ENCODE data around the gene LEF1. TPM values are rescaled to one million over a fixed set of nuclear protein-coding genes. Genes with fewer than 3 reads are reported as not detected.

The LEF1 gene
- total RNA-seq, 1 donor from 2014 or later = 1.1 TPM

GRCh38 chr4:108116423-108117168 lies 52.1 kb downstream of the LEF1 start:
- TF ChIP-seq CTCF (IDR thresholded peaks at IDR 0.05) = no peak
- Mint-ChIP-seq H3K4me1 (peaks cover 24% of the 10 kb centered on the region), H3K27me3 (peaks cover 3% of the 10 kb centered on the region), H3K27ac (no peak overlapping the region), H3K9me3 (no peaks in the 10 kb centered on the region), H3K36me3 (ENCODE audit: low read depth) (no peaks in the 10 kb centered on the region), H3K4me3 (no peak overlapping the region)
- ChIA-PET CTCF (no interaction called here), POLR2A (no interaction called here)
- intact Hi-C loops (cut with micrococcal nuclease) = loop anchor here (5.0 kb wide), 1 partner anchor 51 kb away; the partner anchor contains the start of gene LEF1
- DNase-seq (no peak), ATAC-seq (ENCODE audit: low read depth) (no peak)

- no peak for TF ChIP-seq CTCF (IDR thresholded peaks at IDR 0.05)
- Mint-ChIP-seq H3K4me3 (no peak overlapping the region), H3K36me3 (ENCODE audit: low read depth) (no peaks in the 10 kb centered on the region), H3K27me3 (peaks cover 3% of the 10 kb centered on the region), H3K4me1 (peaks cover 32% of the 10 kb centered on the region), H3K27ac (no peak overlapping the region), H3K9me3 (no peaks in the 10 kb centered on the region)
- POLR2A ChIA-PET = no interaction called here
- intact Hi-C loops (cut with micrococcal nuclease) = loop anchor here (5.0 kb wide), 1 partner anchor 52 kb away; the partner anchor contains the start of gene LEF1
- DNase-seq = no peak
- CTCF ChIA-PET = no interaction called here
- no peak for ATAC-seq (ENCODE audit: low read depth)
Measured at GRCh38 chr4:108115168-108115526, 53.6 kb downstream of the LEF1 start.

GRCh38 chr4:108114503-108114902 lies 54.2 kb downstream of the LEF1 start:
- CTCF ChIA-PET = no interaction called here
- H3K4me1 Mint-ChIP-seq = peaks cover 36% of the 10 kb centered on the region
- H3K27ac Mint-ChIP-seq = no peak overlapping the region

GRCh38 chr4:108113229-108113628 lies 55.5 kb downstream of the LEF1 start:
- intact Hi-C loops (cut with micrococcal nuclease) = no loop called here
- Mint-ChIP-seq H3K36me3 (ENCODE audit: low read depth) (no peaks in the 10 kb centered on the region), H3K4me1 (peaks cover 36% of the 10 kb centered on the region), H3K9me3 (no peaks in the 10 kb centered on the region), H3K27ac (no peak overlapping the region), H3K27me3 (peaks cover 5% of the 10 kb centered on the region), H3K4me3 (no peak overlapping the region)
- TF ChIP-seq CTCF (IDR thresholded peaks at IDR 0.05) = no peak
- ATAC-seq (ENCODE audit: low read depth) = no peak
- no peak for DNase-seq
- POLR2A ChIA-PET = no interaction called here
- CTCF ChIA-PET = no interaction called here

More at GRCh38 chr4:108114503-108114902, 54.2 kb downstream of the LEF1 start:
- TF ChIP-seq CTCF (IDR thresholded peaks at IDR 0.05) = no peak
- POLR2A ChIA-PET = no interaction called here
- ATAC-seq (ENCODE audit: low read depth) (no peak), DNase-seq (no peak)
- Mint-ChIP-seq H3K36me3 (ENCODE audit: low read depth) (no peaks in the 10 kb centered on the region), H3K9me3 (no peaks in the 10 kb centered on the region), H3K4me3 (no peak overlapping the region), H3K27me3 (peaks cover 5% of the 10 kb centered on the region)
- intact Hi-C loops (cut with micrococcal nuclease) = no loop called here

GRCh38 chr4:108111781-108112180 lies 57.0 kb downstream of the LEF1 start:
- ChIA-PET POLR2A (no interaction called here), CTCF (no interaction called here)
- no peak for TF ChIP-seq CTCF (IDR thresholded peaks at IDR 0.05)
- peaks cover 5% of the 10 kb centered on the region for H3K27me3 Mint-ChIP-seq
- ATAC-seq (ENCODE audit: low read depth) (no peak), DNase-seq (no peak)
- H3K9me3 Mint-ChIP-seq = no peaks in the 10 kb centered on the region
- peaks cover 34% of the 10 kb centered on the region for H3K4me1 Mint-ChIP-seq
- no peak overlapping the region for H3K4me3 Mint-ChIP-seq
- H3K27ac Mint-ChIP-seq = no peak overlapping the region
- H3K36me3 Mint-ChIP-seq (ENCODE audit: low read depth) = no peaks in the 10 kb centered on the region
- intact Hi-C loops (cut with micrococcal nuclease) = no loop called here
